Posterior vena cava (tissue), 2 donors: Measurements from ENCODE around the gene TAS2R31. TPM values are rescaled to one million over a fixed set of nuclear protein-coding genes. Genes with fewer than 3 reads are reported as not detected.
"Not testable (repeated sequence)": the region's sequence is repeated elsewhere in the genome, so short reads cannot be mapped to it uniquely, and the experiment has no call there.

Experiments
- DNase-seq: peaks from one replicate; pipeline ENCODE4 v3.0.0-alpha.2; 2020; ENCODE audit warnings: low spot score
- intact Hi-C, 2 donors: fragments of 100-400 bp; cut with DNase I; formaldehyde crosslinking; loops; one replicate each; pipeline versions ENCODE4 v1.14.1 to v1.14.2; 2022 to 2023
- long read RNA-seq, 2 donors: library from polyadenylated mRNA; unstranded; transcript quantifications; one replicate each; pipeline ENCODE4 v2.0.0, GENCODE V29; 2020 to 2021
- total RNA-seq, 2 donors: library from RNA; stranded (reverse); fragmentation: NEBNext Ultra II Directional; extraction: Animal tissue kit (Norgen Biotek cat#: 25700); gene quantifications; one replicate each; pipeline ENCODE4 v1.2.1, GENCODE V29; 2021
- donor health status: DM: yes; HTN: yes; CAD: no.
- donor health status: DM: yes; HTN: yes; CAD: no.

Gene TAS2R31, protein sequence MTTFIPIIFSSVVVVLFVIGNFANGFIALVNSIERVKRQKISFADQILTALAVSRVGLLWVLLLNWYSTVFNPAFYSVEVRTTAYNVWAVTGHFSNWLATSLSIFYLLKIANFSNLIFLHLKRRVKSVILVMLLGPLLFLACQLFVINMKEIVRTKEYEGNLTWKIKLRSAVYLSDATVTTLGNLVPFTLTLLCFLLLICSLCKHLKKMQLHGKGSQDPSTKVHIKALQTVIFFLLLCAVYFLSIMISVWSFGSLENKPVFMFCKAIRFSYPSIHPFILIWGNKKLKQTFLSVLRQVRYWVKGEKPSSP
- 1 to 10 TPM; 3.3 to 4.7 TPM for total RNA-seq
- long read RNA-seq, donor 1, result 0 reads
- long read RNA-seq, donor 2, result 0 reads

DNA sequence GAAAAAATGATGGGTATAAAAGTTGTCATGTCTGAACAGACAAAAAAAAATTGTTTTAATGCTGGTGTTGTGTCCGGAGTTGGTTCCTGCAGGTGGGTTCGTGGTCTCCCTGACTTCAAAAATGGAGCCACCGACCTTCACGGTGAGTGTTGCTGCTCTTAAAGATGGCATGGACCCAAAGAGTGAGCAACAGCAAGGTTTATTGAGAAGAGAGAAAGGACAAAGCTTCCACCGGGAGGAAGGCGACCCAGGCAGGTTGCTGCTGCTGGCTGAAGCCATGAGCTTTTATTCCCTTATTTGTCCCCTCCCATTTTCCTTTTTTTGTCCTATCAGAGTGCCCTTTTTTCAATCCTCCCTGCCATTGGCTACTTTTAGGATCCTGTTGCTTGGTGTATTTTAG, at the start of gene TAS2R31:
TAS2R31 (minus strand) TSS at position 101 of the 400 bp plus-strand sequence; CDS start at position 29, 72 bp downstream.
- intact Hi-C loops, result no loop called here
- DNase-seq, result no peak

DNA sequence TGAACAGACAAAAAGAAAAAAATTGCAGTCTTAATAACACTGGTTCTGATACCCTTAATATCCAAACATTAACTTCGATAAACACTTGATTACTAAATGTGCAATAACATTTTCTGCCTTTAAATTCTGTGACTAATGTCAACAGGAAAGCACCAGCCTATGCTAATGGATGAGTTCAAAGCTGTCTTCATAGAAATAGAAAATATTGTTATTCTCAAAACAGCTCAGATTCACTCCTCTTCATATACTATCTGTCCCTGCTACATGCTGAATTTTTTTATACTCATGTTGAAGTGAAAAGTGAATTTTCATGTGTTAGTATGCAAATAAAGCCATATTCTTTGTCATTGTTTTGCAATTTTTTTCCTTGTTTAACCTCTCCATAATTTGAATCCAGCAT, 47.0 kb upstream of the TAS2R31 start:
- intact Hi-C loops, result no loop called here
- DNase-seq, result no peak

DNA sequence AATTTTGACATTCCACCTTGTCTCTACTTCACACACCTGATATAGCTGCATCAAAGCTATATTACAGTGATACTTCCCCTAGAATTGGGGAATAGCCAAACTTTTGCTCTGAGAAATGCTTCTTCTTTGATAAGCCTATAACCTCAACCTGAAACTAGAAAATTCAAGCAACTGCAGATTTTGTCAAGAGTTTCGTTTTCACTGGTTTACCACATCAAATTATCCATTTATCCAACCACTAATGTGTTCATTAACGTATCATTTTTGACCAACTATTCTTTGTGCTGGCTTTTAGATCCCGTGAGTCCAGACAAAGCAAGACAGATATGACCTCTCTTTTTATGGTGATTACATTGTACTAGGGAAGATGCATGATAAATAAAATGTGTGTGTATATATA, 44.4 kb upstream of the TAS2R31 start:
- intact Hi-C loops, result no loop called here

DNA sequence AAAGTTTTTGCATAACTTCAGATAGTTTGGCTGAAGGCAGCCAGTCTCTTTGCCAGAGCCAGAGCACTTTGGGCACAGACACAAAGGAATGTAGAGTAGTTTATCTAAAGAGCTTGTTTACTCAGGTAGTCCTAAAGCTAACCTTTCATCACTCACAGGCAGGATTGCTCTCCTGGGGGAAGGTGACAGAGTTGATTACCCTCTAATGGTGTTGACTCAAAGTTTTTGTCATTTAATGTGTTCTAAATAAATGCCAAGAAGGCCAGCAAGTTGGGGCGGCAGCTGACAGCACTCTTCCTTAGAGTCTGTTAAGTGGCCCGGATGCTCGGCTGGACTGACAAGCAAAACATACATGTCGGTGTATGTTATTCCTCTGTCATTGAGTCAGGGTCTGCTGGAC, 40.2 kb upstream of the TAS2R31 start:
- intact Hi-C loops, result loop anchor here in 1 of 2 donors (5.0 kb wide), 1 partner anchor 54 kb away; no protein-coding TSS in a partner anchor
- no peak for DNase-seq

More for the DNA sequence above, 44.4 kb upstream of the TAS2R31 start:
- DNase-seq, result no peak

DNA sequence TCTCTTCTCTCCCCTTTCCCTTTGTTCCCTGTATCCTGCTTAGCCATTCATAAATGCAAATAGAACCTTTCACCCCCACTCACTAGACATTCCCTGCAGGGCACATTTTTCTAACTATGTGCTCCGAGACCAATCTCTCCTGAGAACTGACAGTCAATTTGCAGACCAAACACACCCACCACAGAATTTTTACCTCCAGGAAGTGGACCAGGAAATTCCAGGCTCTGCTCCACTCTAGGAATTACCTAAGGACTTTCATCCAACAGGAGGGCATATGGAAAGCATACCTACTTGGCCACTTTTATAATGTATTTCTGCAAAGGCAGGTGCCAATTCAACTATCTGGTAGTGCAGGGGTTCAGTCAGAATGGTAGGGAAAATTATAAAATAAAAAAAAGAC, 39.8 kb upstream of the TAS2R31 start:
- no peak for DNase-seq
- intact Hi-C loops, result loop anchor here in 1 of 2 donors (5.0 kb wide), 1 partner anchor 54 kb away; no protein-coding TSS in a partner anchor

DNA sequence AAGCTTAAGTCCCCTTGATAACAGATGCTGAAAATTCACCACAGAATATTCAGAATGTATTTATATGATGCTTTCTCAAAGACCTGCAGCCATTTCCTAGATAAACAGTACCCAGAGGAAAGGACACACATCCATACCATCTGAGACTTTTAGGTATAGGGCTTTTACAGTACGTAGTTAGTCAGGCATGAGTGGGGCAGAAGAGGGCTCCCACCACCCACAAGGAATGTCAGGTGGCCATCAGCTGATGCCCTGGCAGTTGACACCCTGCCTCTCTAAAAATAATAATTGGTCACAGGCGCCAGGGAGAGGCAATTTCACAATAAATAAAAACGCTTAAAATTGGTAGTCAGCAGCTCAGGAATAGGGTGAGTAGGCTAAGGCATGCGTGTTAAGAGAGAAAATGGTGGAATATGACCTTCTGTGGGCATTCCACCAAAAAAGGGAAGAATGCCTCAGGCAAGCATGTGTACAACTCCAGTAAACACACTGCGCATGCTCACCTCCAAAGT, 38.7 kb upstream of the TAS2R31 start:
- intact Hi-C loops, result loop anchor here in 1 of 2 donors (5.0 kb wide), 1 partner anchor 53 kb away; no protein-coding TSS in a partner anchor
- DNase-seq, result no peak

DNA sequence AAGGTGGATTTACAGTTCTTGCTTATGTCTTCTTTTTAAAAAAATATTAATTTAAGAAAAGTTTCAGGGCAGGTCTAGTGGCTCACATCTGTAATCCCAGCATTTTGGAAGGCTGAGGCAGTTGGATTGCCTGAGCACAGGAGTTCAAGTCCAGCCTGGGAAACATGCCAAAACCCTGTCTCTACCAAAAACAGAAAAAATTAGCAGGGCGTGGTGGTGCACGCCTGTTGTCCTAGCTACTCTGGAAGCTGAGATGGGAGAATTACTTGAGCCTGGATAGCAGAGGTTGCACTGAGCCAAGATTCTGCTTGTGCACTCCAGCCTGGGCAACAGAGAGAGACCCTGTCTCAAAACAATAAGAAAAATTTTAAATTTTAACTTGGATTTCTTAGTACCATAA, 36.3 kb upstream of the TAS2R31 start:
- intact Hi-C loops, result no loop called here
- DNase-seq, result no peak

DNA sequence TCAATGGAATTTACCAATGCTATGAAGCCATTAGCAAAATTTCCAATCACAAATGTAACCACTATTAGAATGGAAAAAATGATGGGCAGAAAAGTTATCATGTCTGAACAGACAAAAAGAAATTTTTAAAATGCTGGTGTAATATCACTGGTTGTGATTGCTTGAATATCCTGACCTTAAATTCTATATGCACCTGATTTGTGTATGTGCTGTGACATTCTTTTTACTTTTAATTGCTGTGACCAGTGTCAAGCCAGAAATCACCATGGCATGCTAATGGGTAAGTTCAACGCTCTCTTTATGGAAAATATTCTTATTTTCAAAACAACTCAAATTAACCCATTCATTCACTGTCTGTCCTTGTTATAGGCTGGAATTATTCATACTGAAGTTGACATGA, 31.0 kb upstream of the TAS2R31 start, which contains the start of gene TAS2R46:
TAS2R46 (minus strand) TSS at position 101 of the 400 bp plus-strand sequence; CDS start at position 101, 0 bp downstream.
- intact Hi-C loops, result not testable (repeated sequence)

DNA sequence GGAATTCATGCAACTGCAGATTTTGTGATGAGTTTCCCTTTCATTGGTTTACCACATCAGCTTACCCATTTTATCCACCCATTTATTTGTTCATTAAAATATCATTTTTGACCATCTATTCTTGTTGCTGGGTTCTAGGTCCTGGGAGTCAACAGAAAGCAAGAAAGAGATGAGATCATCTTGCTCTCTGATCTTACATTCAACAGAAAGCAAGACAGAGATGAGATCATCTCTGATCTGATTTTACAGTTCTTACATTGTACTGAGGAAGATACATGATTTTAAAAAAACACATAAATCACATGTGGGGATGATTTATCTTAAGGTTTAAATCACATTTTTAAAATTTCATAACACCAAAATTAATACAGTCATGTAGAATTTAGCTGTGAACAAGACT, 28.6 kb upstream of the TAS2R31 start:
- intact Hi-C loops, result no loop called here
- no peak for DNase-seq

More for the DNA sequence above, 31.0 kb upstream of the TAS2R31 start, which contains the start of gene TAS2R46:
- not testable (repeated sequence) for DNase-seq

DNA sequence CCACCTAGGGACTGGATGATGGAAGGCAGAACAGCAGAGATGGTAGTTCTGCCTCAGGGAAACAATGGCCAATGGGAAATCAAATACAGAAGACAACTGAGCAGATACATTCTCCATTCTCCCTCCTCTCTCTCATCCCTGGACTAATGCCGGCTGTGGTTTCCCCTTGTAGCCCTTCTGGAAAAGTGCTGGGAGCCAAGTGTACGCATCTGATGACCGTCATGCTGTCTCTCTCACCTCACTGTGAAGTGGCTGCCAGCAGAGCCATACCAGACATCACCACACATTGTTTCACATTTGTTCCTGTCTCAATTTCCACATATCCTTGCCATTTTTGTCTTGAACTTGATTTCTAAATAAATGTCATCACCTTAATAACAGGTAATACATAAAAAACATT, 27.8 kb upstream of the TAS2R31 start:
- intact Hi-C loops, result no loop called here
- DNase-seq, result no peak

DNA sequence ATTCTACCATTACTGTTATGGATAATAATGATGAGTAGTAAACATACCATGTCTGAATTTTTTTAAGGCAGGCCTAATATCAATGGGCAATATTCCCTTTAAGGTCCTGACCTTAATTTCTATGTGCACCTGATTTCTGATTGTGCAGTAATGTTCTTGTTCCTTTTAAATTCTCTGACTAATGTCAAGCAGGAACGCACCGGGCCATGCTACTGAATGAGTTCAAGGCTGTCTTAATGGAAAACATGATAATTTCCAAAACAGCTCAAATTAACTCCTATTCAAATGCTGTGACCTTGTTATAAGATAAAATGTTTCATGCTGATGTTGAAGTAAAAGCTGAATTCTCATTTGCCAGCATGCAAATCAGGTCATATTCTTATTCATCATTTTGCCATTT, 24.1 kb upstream of the TAS2R31 start:
- intact Hi-C loops, result no loop called here
- DNase-seq, result no peak

DNA sequence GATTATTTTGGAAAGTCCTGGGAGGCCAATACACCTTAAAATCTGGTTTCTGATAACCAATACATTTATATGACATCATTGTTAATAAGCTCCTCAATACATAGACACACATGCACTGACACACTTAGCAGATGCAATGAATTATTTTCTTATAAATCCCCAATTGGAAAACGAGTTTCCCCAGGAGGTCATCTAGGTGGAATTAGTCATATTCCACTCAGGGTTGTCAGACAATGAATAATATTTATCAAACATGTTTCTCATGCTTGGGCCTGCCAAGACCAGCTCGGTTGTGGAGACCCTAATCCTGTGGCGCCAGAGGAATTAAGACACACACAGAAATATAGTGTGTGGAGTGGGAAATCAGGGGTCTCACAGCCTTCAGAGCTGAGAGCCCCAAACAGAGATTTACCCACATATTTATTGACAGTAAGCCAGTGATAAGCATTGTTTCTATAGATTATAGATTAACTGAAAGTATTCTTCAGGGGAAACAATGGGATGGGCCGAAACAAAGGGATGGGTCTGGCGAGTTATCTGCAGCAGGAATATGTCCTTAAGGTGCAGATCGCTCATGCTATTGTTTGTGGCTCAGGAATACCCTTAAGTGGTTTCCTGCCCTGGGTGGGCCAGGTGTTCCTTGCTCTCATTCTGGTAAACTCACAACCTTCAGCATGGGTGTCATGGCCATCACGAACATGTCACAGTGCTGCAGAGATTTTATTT, 18.8 kb upstream of the TAS2R31 start:
- DNase-seq, intact Hi-C loops: not testable (repeated sequence)

DNA sequence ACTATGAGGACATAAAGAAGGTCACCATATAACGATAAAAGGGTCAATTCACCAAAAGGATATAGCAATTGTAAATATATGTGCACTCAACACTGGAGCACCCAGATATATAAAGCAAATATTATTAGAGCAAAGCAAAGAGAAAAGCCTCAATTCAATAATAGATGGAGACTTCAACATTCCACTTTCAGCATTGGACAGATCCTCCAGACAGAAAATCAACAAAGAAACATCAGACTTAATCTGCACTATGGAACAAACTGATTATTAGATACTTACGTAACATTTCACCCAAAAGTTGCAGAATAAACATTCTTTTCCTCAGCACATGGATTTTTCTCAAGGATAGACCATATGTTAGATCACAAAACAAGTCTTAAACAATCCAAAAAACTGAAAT, 10.2 kb upstream of the TAS2R31 start:
- DNase-seq, result not testable (repeated sequence)

DNA sequence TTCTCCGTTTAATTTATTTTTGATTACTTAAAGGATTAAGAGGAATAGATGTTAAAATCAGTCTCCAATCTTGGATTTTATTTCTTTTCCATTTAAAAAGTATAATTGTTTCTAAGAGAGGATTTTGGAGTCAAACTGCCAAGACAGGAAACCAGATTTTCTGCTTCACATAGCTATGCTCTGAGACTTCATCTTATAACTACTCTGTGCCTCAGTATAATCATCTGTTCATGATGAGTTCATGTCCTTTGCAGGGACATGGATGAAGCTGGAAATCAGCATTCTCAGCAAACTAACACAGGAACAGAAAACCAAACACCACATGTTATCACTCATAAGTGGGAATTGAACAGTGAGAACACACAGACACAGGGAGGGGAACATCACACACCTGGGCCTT, 9.0 kb upstream of the TAS2R31 start:
- intact Hi-C loops, result no loop called here
- no peak for DNase-seq

More for the DNA sequence above, 10.2 kb upstream of the TAS2R31 start:
- intact Hi-C loops, result not testable (repeated sequence)

DNA sequence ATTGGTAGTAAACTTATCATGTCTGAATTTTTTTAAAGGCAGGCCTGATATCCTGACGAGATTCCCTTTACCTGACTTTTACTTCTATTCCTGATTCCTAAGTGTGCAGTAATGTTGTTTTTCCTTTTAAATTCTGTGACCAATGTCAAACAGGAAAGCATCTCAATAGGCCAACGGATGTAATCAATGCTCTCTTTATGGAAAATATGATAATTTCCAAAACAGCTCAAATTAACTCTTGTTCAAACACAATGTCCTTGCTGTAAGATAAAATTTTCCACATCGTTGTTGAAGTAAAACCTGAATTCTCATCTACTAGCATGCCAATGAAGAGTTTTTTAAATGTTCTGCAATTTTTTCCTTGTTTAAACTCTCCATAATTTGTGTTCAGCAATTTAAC, 8.0 kb upstream of the TAS2R31 start:
- no peak for DNase-seq
- intact Hi-C loops, result no loop called here

DNA sequence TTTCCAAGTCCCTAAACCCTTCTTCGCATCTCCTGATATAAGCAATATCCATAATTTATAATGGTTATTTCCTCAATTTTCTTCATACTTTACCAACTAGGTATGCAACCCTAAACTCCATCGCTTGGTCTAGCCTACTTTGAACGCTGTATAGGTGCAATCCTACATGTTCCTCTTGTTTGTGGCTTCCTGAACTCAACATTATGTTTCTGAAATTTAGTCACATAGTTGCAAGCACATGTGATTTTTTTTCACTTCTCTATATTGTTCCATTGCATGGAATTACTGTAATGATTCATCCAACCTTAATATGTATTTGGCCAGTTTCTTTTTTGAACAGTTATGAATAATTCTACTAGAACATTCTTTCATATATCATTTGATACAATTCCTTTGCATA, 2.8 kb upstream of the TAS2R31 start:
- intact Hi-C loops, DNase-seq: not testable (repeated sequence)

DNA sequence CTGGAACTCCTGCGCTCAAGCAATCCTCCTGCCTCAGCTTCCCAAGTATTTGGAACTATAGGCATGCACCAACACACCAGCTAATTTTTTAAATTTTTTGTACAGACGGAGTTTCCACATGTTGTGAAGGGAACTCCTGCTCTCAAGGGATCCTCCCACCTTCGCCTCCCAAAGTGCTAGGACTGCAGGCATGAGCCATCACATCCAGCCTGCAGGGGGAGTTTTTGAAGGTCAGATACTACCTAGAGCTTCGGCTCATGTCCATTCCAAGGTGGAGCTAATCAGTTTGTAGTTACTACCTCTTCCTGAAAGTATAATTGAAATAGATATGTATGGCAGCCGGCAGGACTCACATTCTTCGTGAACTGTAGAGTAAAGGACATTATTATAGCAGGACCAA, 5.1 kb downstream of the TAS2R31 start:
- DNase-seq, result no peak
- intact Hi-C loops, result no loop called here

DNA sequence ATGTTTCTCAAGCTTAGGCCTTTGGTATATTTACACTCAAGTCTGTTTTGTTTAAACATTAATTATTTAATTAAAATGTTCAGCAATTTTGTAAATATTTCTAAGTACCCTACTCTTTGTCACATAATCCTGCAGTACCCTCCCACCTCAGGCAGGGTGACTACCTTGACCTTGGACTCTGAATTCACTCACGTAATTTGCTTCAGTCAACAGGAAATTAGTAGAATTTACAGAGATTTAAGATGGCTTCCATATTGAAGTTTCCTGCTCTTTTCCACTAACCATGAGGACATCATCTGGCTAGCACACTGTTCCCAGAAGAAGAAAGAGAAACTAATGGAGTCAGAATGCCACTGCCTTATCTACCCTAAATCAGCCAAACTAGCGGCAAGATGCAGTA, 7.8 kb downstream of the TAS2R31 start:
- DNase-seq, result no peak
- intact Hi-C loops, result no loop called here

DNA sequence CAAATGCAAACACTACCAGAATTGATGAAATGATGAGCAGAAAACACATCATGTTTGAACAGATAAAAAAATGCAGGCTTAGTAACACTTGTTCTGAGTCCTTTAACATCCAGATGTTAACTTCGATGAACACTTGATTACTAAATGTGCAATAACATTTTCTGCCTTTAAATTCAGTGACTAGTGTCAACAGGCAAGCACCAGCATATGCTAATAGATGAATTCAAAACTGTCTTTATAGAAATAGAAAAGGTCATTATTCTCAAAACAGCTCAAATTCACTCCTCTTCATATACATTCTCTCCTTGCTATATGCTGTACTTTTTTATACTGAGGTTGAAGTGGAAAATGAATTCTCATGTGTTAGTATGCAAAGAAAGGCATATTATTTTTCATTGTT, 8.7 kb downstream of the TAS2R31 start, which contains the start of gene TAS2R19:
TAS2R19 (minus strand) TSS at position 101 of the 400 bp plus-strand sequence; CDS start at position 52, 49 bp downstream.
- DNase-seq, result no peak
- intact Hi-C loops, result no loop called here

DNA sequence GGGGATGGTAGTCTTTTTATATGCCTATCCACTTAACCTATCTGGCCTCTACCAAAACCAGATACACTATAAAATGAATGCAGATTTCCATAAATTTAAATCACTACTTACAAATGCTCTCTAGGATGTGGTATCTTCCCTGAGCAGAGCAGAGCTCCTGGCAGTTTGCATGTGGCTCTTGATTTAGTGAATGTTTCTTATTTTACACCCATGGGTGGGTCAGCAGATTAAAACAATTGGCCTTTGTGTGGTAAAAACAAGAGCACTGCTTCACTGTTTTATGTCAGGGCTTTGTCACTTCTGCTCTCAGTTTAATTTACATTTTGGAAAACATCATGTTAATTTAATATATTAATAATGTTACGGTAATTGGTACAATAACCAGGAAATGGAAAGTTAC, 14.3 kb downstream of the TAS2R31 start:
- DNase-seq, result no peak
- intact Hi-C loops, result loop anchor here in 1 of 2 donors (5.0 kb wide), 1 partner anchor 55 kb away; no protein-coding TSS in a partner anchor
